ENCODE data around the gene CCDC102B. TPM values are rescaled to one million over a fixed set of nuclear protein-coding genes. Genes with fewer than 3 reads are reported as not detected.
A peak's percentile ranks its signal among the peaks of the same experiment; 100 is the strongest.

The CCDC102B gene
- total RNA-seq, 1 experiment from 2014 or later: 0.92 TPM

GRCh38 chr18:68847219-68847837 lies 49.4 kb downstream of the CCDC102B start:
- ChIA-PET POLR2A (interaction anchor here (0.6 kb wide), 1 partner anchor 325 kb away, joined by 4 read pairs; no protein-coding TSS in a partner anchor), CTCF (no interaction called here)
- no peak for DNase-seq (ENCODE audit: low read depth, low spot score)
- no peak overlapping the region for H3K27ac ChIP-seq (ENCODE audit: low read length)
- H3K36me3 ChIP-seq (ENCODE audit: control insufficient read depth, insufficient read depth, low read length): no peaks in the 10 kb centered on the region
- TF ChIP-seq CTCF (IDR thresholded peaks at IDR 0.05): peak; percentile 38; the same call in 1 of the 2 replicates
- no peak for TF ChIP-seq POLR2AphosphoS5 (IDR thresholded peaks at IDR 0.05; ENCODE audit: low read depth, low read length)
- BruUV-seq (replicated peaks): no TSS peak
- H3K9me3 ChIP-seq (ENCODE audit: control insufficient read depth, insufficient read depth, low read depth, low read length): no peaks in the 10 kb centered on the region
- H3K4me1 ChIP-seq (ENCODE audit: control insufficient read depth, insufficient read depth, low read length): no peaks in the 10 kb centered on the region
- in situ Hi-C loops (cut with HindIII; ENCODE audit: low pct_unique_long_range_greater_than_20kb, low sequenced_read_pairs) (no loop called here), intact Hi-C loops (cut with micrococcal nuclease; ENCODE audit: unreplicated experiment) (loop anchor here (5.0 kb wide), 1 partner anchor 1240 kb away; no protein-coding TSS in a partner anchor)
- H3K27me3 ChIP-seq (ENCODE audit: control insufficient read depth, insufficient read depth, low read length): no peaks in the 10 kb centered on the region
- H3K4me3 ChIP-seq (ENCODE audit: low read depth in 2 of 2, low read length in 2 of 2): no peak overlapping the region
- no peak for ATAC-seq

GRCh38 chr18:68848242-68848641 lies 50.4 kb downstream of the CCDC102B start:
- TF ChIP-seq POLR2AphosphoS5 (IDR thresholded peaks at IDR 0.05; ENCODE audit: low read depth, low read length) (no peak), REST (IDR thresholded peaks at IDR 0.05; ENCODE audit: insufficient read depth in 1 of 2, low read depth in 2 of 2, low read length in 1 of 2) (no peak), TCF7L2 (IDR thresholded peaks at IDR 0.05; ENCODE audit: low read depth, low read length) (no peak), SIN3A (IDR thresholded peaks at IDR 0.05; ENCODE audit: borderline replicate concordance, insufficient read depth, low read depth, low read length) (no peak), CTCF (IDR thresholded peaks at IDR 0.05) (no peak)
- POLR2A ChIA-PET: interaction anchor here (0.6 kb wide), 1 partner anchor 324 kb away, joined by 4 read pairs; no protein-coding TSS in a partner anchor
- in situ Hi-C loops (cut with HindIII; ENCODE audit: low pct_unique_long_range_greater_than_20kb, low sequenced_read_pairs) (no loop called here), intact Hi-C loops (cut with micrococcal nuclease; ENCODE audit: unreplicated experiment) (loop anchor here (5.0 kb wide), 1 partner anchor 1239 kb away; no protein-coding TSS in a partner anchor)
- ATAC-seq (no peak), DNase-seq (ENCODE audit: low read depth, low spot score) (no peak)
- Histone ChIP-seq H3K36me3 (ENCODE audit: control insufficient read depth, insufficient read depth, low read length) (no peaks in the 10 kb centered on the region), H3K27me3 (ENCODE audit: control insufficient read depth, insufficient read depth, low read length) (no peaks in the 10 kb centered on the region), H3K9me3 (ENCODE audit: control insufficient read depth, insufficient read depth, low read depth, low read length) (no peaks in the 10 kb centered on the region), H3K4me3 (ENCODE audit: low read depth in 2 of 2, low read length in 2 of 2) (no peak overlapping the region), H3K4me1 (ENCODE audit: control insufficient read depth, insufficient read depth, low read length) (no peaks in the 10 kb centered on the region), H3K27ac (ENCODE audit: low read length) (no peak overlapping the region)
- CTCF ChIA-PET: no interaction called here
- no TSS peak for BruUV-seq (replicated peaks)

Data from Panc1 (cell line).